K562 (cell line): Measurements from ENCODE around the gene PSPC1. TPM values are rescaled to one million over a fixed set of nuclear protein-coding genes. Genes with fewer than 3 reads are reported as not detected.

Experiments used
- ATAC-seq: fragments of 200-7000 bp; cut with Tn5 transposase; 3 replicates; pipeline ENCODE4 v1.9.1; 2020; ENCODE audit warnings: moderate library complexity
- BruUV-seq: library from RNA; stranded (reverse); fragments of 400-500 nt; replicated peaks from 2 replicates; lab custom pipeline; 2021; lab: Mats Ljungman, UMichigan
- CTCF ChIA-PET: fragments of 300-600 bp; formaldehyde crosslinking; extraction: SDS; loops from one replicate; lab custom pipeline; 2021; ENCODE audit warnings: low intra/inter-chr PET ratio; lab: Yijun Ruan, JAX
- POLR2A ChIA-PET: fragments of 300-600, 350-650 bp; sonication (Branson Sonifier 250); formaldehyde crosslinking; extraction: SDS; loops from one replicate; lab custom pipeline; 2021; ENCODE audit warnings: antibody characterized with exemption, inconsistent platforms; lab: Yijun Ruan, JAX
- DNase-seq, 4 experiments: peaks; one replicate each; pipeline versions ENCODE4 v3.0.0 to v3.0.0-alpha.2; 2011 to 2018; ENCODE audit warnings: low spot score in 3 of 4, mixed read lengths in 3 of 4; ENCODE audit errors: extremely low read depth in 1 of 4
- FAIRE-seq: peaks from 2 replicates; lab custom pipeline; 2011; peaks lifted over from hg19 to GRCh38; lab: Jason Lieb, UNC
- H2AFZ ChIP-seq: 2 replicates; pipeline ENCODE4 v1.6.0; 2011; ENCODE audit warnings: low read depth, low read length, control low read depth, inconsistent platforms
- H3K27ac ChIP-seq: fragments of 200-600 bp; 3 replicates; pipeline ENCODE4 v1.8.0; 2011; ENCODE audit warnings: low read depth, mild to moderate bottlenecking, control low read depth, inconsistent platforms, low read length, moderate library complexity, mixed read lengths; ENCODE audit errors: extremely low read depth
- H3K27me3 ChIP-seq, 2 experiments: fragments of 300-600 bp in 1 of 2; 2 replicates in 1 of 2; 3 replicates in 1 of 2; pipeline versions ENCODE4 v1.6.0 to v1.8.0; 2011; ENCODE audit warnings: inconsistent platforms in 2 of 2, low read length in 2 of 2, mild to moderate bottlenecking in 1 of 2, mixed read lengths in 1 of 2, moderate library complexity in 1 of 2; ENCODE audit not compliant: control insufficient read depth in 2 of 2, insufficient read depth in 2 of 2
- H3K36me3 ChIP-seq: fragments of 300-600 bp; 3 replicates; pipeline ENCODE4 v1.8.0; 2011; ENCODE audit warnings: mild to moderate bottlenecking, low read length, inconsistent platforms; ENCODE audit not compliant: control insufficient read depth, insufficient read depth
- H3K4me1 ChIP-seq, 2 experiments: fragments of 200-600 bp in 1 of 2; replicated peaks in 1 of 2; 2 replicates in 1 of 2; 3 replicates in 1 of 2; pipeline versions ENCODE4 v1.5.1 to v1.8.0; 2011; ENCODE audit warnings: inconsistent platforms in 2 of 2, low read length in 2 of 2, mild to moderate bottlenecking in 1 of 2, mixed read lengths in 1 of 2, moderate library complexity in 1 of 2; ENCODE audit not compliant: control insufficient read depth in 2 of 2, insufficient read depth in 2 of 2
- H3K4me2 ChIP-seq: 2 replicates; pipeline ENCODE4 v1.6.1; 2011; ENCODE audit warnings: low read length, control low read depth, inconsistent platforms, mixed read lengths; ENCODE audit not compliant: insufficient read depth
- H3K4me3 ChIP-seq: fragments of 200-600 bp; sonication (generic), shearing (Covaris generic); 2 replicates; pipeline ENCODE4 v1.5.1; 2016; ENCODE audit warnings: control low read depth, inconsistent platforms
- H3K79me2 ChIP-seq: fragments of 200-600 bp; 3 replicates; pipeline ENCODE4 v1.8.0; 2011; ENCODE audit warnings: low read length, inconsistent platforms; ENCODE audit not compliant: control insufficient read depth, insufficient read depth
- H3K9ac ChIP-seq, 2 experiments: 2 replicates each; pipeline versions ENCODE4 v1.6.0 to v1.6.1; 2011; ENCODE audit warnings: low read depth in 2 of 2, low read length in 2 of 2, control low read depth in 1 of 2, inconsistent platforms in 1 of 2, mild to moderate bottlenecking in 1 of 2, mixed read lengths in 1 of 2; ENCODE audit not compliant: insufficient read depth in 1 of 2
- H3K9me1 ChIP-seq: one replicate; pipeline ENCODE4 v1.6.0; 2011; ENCODE audit warnings: inconsistent platforms, mild to moderate bottlenecking, low read length, moderate library complexity; ENCODE audit not compliant: control insufficient read depth, insufficient read depth
- H3K9me3 ChIP-seq: replicated peaks from 2 replicates; pipeline ENCODE4 v1.5.1; 2011; ENCODE audit warnings: low read depth, low read length, inconsistent platforms; ENCODE audit not compliant: control insufficient read depth, insufficient read depth
- H4K20me1 ChIP-seq: replicated peaks from 2 replicates; pipeline ENCODE4 v1.6.1; 2011; ENCODE audit warnings: low read length, inconsistent platforms, mixed read lengths; ENCODE audit not compliant: control insufficient read depth, insufficient read depth
- BACH1 ChIP-seq: fragments of 200-800 bp; sonication (Bioruptor generic); IDR thresholded peaks from 2 replicates; pipeline ENCODE4 v1.6.1; 2016; ENCODE audit warnings: missing genetic modification characterization, missing compliant biosample characterization
- BMI1 ChIP-seq: fragments of 150-350 bp; IDR thresholded peaks from 2 replicates; pipeline ENCODE4 v1.6.1; 2014; ENCODE audit warnings: low read length
- BRD9 ChIP-seq: fragments of 450-650 bp; IDR thresholded peaks from 2 replicates; pipeline ENCODE4 v1.6.1; 2018; ENCODE audit warnings: low read depth; ENCODE audit not compliant: partially characterized antibody
- GTF2A2 ChIP-seq: IDR thresholded peaks from 2 replicates; pipeline ENCODE4 v1.6.1; 2016; ENCODE audit warnings: mild to moderate bottlenecking, missing genetic modification characterization, missing compliant biosample characterization
- IRF9 ChIP-seq: fragments of 450-650 bp; IDR thresholded peaks from 2 replicates; pipeline ENCODE4 v1.6.1; 2016; ENCODE audit warnings: missing biosample characterization, missing genetic modification characterization
- KDM1A ChIP-seq, 2 experiments: fragments of 450-650 bp; IDR thresholded peaks; 2 replicates each; pipeline ENCODE4 v1.6.1; 2016; ENCODE audit warnings: mild to moderate bottlenecking in 2 of 2
- MECOM ChIP-seq: fragments of 250-450 bp; sonication (Bioruptor Pico); IDR thresholded peaks from 2 replicates; pipeline ENCODE4 v1.8.0; 2022; ENCODE audit warnings: inconsistent platforms
- PHF20 ChIP-seq: fragments of 450-650 bp; IDR thresholded peaks from 2 replicates; pipeline ENCODE4 v1.6.1; 2018; ENCODE audit not compliant: partially characterized antibody
- PHF21A ChIP-seq: fragments of 450-650 bp; IDR thresholded peaks from 2 replicates; pipeline ENCODE4 v1.6.1; 2017; ENCODE audit warnings: low read depth, borderline replicate concordance
- TCF7L2 ChIP-seq: fragments of 150-350 bp; IDR thresholded peaks from 2 replicates; pipeline ENCODE4 v1.6.1; 2016; ENCODE audit warnings: low read depth, mild to moderate bottlenecking, low read length, moderate library complexity
- U2AF1 ChIP-seq: fragments of 200-400 bp; formaldehyde crosslinking; optimal IDR thresholded peaks from 2 replicates; pipeline ENCODE3; 2017; ENCODE audit warnings: mild to moderate bottlenecking, low read depth, low read length, moderate library complexity
- ZC3H11A ChIP-seq: IDR thresholded peaks from 2 replicates; pipeline ENCODE4 v1.6.1; 2012; ENCODE audit warnings: low read depth, low read length, improper control_type of control experiment
- WGBS: fragments of 100-300 bp; shearing (Covaris generic); methylation state at CpG from one replicate; pipeline ENCODE4 v1.1.6; 2016; ENCODE audit warnings: low coverage, mixed read lengths; ENCODE audit not compliant: insufficient coverage; ENCODE audit errors: missing lambda C conversion rate; 5-methylcytosine and 5-hydroxymethylcytosine counted together
- in situ Hi-C: fragments of 300-500 bp; cut with MboI; formaldehyde crosslinking; loops from 4 replicates; pipeline ENCODE4 v1.15.0; 2018; ENCODE audit warnings: inconsistent platforms, mixed read lengths
- intact Hi-C: fragments of 100-400 bp; cut with micrococcal nuclease; formaldehyde crosslinking; loops from 2 replicates; pipeline ENCODE4 v1.14.2; 2022
- polyA plus RNA-seq, 8 experiments: library from polyadenylated mRNA; depleted of rRNA in 4 of 8; stranded (reverse) in 5 of 8; unstranded in 3 of 8; fragments of >200 nt; fragmentation: Nextera tagmentation in 2 of 8; fragmentation: Illumina TruSeq in 1 of 8; extraction: Ambion mirVana in 2 of 8; extraction: Trizol in 1 of 8; gene quantifications; 2 replicates each; pipeline versions ENCODE4 v1.2.1 to v1.2.3, GENCODE V29; 2011 to 2014; ENCODE audit warnings: inconsistent platforms in 1 of 8, missing spikeins in 1 of 8
- total RNA-seq, 7 experiments: library from RNA; depleted of rRNA in 6 of 7; stranded (reverse); fragments of >200 nt in 6 of 7; fragmentation: Illumina TruSeq in 2 of 7; extraction: Trizol in 2 of 7; gene quantifications; 2 replicates each; pipeline versions ENCODE4 v1.2.1 to v1.2.3, GENCODE V29; 2011 to 2021; ENCODE audit warnings: low replicate concordance in 1 of 7
- TF ChIP-seq, protein P1 (sequence below), 2 experiments: fragments of 450-650 bp in 1 of 2; IDR thresholded peaks; 2 replicates each; pipeline ENCODE4 v1.6.1; 2011 to 2017; ENCODE audit warnings: low read depth in 2 of 2, antibody characterized with exemption in 1 of 2, borderline replicate concordance in 1 of 2, low read length in 1 of 2, mild to moderate bottlenecking in 1 of 2, mixed read lengths in 1 of 2; ENCODE audit not compliant: control insufficient read depth in 1 of 2

Gene PSPC1
- total and polyA plus RNA-seq, 9 of the 15 experiments (the other 6 are each of a cell fraction or from before 2014, with no cell fraction given): 8.6 to 60.4 (median 42.4) TPM

GRCh38 chr13:19810151-19810550 lies 27.4 kb upstream of the PSPC1 start:
- DNase-seq (no peak), ATAC-seq (peak; percentile 46; the same call in 2 of the 3 replicates), FAIRE-seq (peak; percentile 26)
- in situ Hi-C loops (no loop called here), intact Hi-C loops (no loop called here)
- Histone ChIP-seq H2AFZ (no peak overlapping the region), H3K27me3 (no peaks in the 10 kb centered on the region), H3K36me3 (no peaks in the 10 kb centered on the region), H3K9ac (no peak overlapping the region), H3K9me1 (no peaks in the 10 kb centered on the region), H3K4me2 (no peak overlapping the region), H3K27ac (no peak overlapping the region), H3K79me2 (no peaks in the 10 kb centered on the region), H4K20me1 (no peaks in the 10 kb centered on the region), H3K9me3 (no peaks in the 10 kb centered on the region), H3K4me1 (no peaks in the 10 kb centered on the region; a peak in 1 of 5 replicates), H3K4me3 (no peak overlapping the region)
- no peak for TF ChIP-seq MECOM (CRISPR knock-in tag)
- POLR2A ChIA-PET: no interaction called here
- CTCF ChIA-PET: no interaction called here
- 52% methylated on average over 3 of the region's 4 CpGs for WGBS
- BruUV-seq: no TSS peak

DNA sequence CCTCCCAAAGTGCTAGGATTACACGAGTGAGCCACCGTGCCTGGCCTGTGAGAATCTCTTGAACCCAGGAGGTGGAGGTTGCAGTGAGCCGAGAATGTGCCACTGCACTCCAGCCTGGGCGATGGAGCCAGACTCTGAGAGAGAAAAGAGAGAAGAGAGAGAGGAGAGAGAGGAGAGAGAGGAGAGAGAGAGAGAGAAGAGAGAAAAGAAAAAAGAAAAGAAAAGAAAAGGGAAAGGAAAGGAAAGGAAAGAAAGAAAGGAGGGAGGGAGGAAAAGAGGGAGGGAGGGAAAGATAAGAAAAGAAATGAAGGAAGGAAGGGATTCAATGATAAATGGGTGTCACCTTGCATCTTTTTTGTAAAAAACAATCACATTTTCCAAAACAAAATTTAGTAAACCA lies 23.0 kb upstream of the PSPC1 start:
- Histone ChIP-seq H3K9me1 (no peaks in the 10 kb centered on the region), H3K9ac (no peak overlapping the region), H3K4me1 (no peaks in the 10 kb centered on the region), H3K36me3 (no peaks in the 10 kb centered on the region), H3K79me2 (no peaks in the 10 kb centered on the region), H3K9me3 (no peaks in the 10 kb centered on the region), H2AFZ (no peak overlapping the region), H4K20me1 (no peaks in the 10 kb centered on the region), H3K4me3 (no peak overlapping the region), H3K27me3 (no peaks in the 10 kb centered on the region), H3K4me2 (no peak overlapping the region), H3K27ac (no peak overlapping the region)
- in situ Hi-C loops: no loop called here
- intact Hi-C loops: no loop called here
- ATAC-seq (no peak), DNase-seq (no peak), FAIRE-seq (no peak)
- ChIA-PET POLR2A (no interaction called here), CTCF (no interaction called here)
- 50% methylated on average over 2 of the region's 4 CpGs for WGBS
- no TSS peak for BruUV-seq
- TF ChIP-seq KDM1A (IDR thresholded peaks at IDR 0.05) (no peak), IRF9 (tag) (no peak), BACH1 (tag) (no peak), BMI1 (no peak), TCF7L2 (no peak), U2AF1 (no peak), PHF20 (no peak), GTF2A2 (tag) (no peak), ZC3H11A (no peak), PHF21A (no peak), BRD9 (no peak)
- TF ChIP-seq, protein P1, sequence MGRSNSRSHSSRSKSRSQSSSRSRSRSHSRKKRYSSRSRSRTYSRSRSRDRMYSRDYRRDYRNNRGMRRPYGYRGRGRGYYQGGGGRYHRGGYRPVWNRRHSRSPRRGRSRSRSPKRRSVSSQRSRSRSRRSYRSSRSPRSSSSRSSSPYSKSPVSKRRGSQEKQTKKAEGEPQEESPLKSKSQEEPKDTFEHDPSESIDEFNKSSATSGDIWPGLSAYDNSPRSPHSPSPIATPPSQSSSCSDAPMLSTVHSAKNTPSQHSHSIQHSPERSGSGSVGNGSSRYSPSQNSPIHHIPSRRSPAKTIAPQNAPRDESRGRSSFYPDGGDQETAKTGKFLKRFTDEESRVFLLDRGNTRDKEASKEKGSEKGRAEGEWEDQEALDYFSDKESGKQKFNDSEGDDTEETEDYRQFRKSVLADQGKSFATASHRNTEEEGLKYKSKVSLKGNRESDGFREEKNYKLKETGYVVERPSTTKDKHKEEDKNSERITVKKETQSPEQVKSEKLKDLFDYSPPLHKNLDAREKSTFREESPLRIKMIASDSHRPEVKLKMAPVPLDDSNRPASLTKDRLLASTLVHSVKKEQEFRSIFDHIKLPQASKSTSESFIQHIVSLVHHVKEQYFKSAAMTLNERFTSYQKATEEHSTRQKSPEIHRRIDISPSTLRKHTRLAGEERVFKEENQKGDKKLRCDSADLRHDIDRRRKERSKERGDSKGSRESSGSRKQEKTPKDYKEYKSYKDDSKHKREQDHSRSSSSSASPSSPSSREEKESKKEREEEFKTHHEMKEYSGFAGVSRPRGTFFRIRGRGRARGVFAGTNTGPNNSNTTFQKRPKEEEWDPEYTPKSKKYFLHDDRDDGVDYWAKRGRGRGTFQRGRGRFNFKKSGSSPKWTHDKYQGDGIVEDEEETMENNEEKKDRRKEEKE (IDR thresholded peaks at IDR 0.05; ENCODE audit: borderline replicate concordance in 1 of 2, control insufficient read depth in 1 of 2, low read depth in 2 of 2, low read length in 1 of 2): no peak
